ENCODE measurements around the gene UXS1.
A peak's percentile ranks its signal among the peaks of the same experiment; 100 is the strongest.
"Not testable (repeated sequence)": the region's sequence is repeated elsewhere in the genome, so short reads cannot be mapped to it uniquely, and the experiment has no call there.

Gene UXS1

GRCh38 chr2:106139238-106139935 lies 54.7 kb downstream of the UXS1 start:
- Histone ChIP-seq H3K27me3 (ENCODE audit: insufficient read depth, low read length, poor library complexity) (no peaks in the 10 kb centered on the region), H2AFZ (ENCODE audit: low read depth, low read length) (no peak overlapping the region), H3K27ac (ENCODE audit: low read length) (peak overlapping the region; percentile 33), H3K4me1 (ENCODE audit: insufficient read depth, low read length) (peaks cover 13% of the 10 kb centered on the region), H3K4me3 (ENCODE audit: low read depth in 1 of 2, low read length in 2 of 2) (no peak overlapping the region), H3K36me3 (ENCODE audit: insufficient read depth, low read length) (peaks cover 65% of the 10 kb centered on the region), H3K4me2 (ENCODE audit: insufficient read depth, low read length) (no peak overlapping the region), H4K20me1 (ENCODE audit: insufficient read depth, low read length) (peaks cover 16% of the 10 kb centered on the region; the same call in 1 of the 2 replicates), H3K79me2 (ENCODE audit: insufficient read depth, low read length) (peaks cover 67% of the 10 kb centered on the region), H3K9ac (ENCODE audit: low read depth, low read length) (no peak overlapping the region), H3K9me3 (ENCODE audit: insufficient read depth, low read length, severe bottlenecking) (peaks cover 4% of the 10 kb centered on the region)
- no peak for TF ChIP-seq EZH2 (IDR thresholded peaks at IDR 0.05; ENCODE audit: borderline replicate concordance, low read depth, low read length, severe bottlenecking)
- TF ChIP-seq CTCF (IDR thresholded peaks at IDR 0.05; ENCODE audit: borderline replicate concordance, extremely low read depth, low read length, poor library complexity, severe bottlenecking), result no peak
- no peak for DNase-seq
- ATAC-seq (ENCODE audit: insufficient read depth, low read depth), result peak; percentile 61

GRCh38 chr2:106138543-106139237 lies 55.4 kb downstream of the UXS1 start:
- Histone ChIP-seq H3K9ac (ENCODE audit: low read depth, low read length) (no peak overlapping the region), H3K4me3 (ENCODE audit: low read depth in 1 of 2, low read length in 2 of 2) (no peak overlapping the region), H4K20me1 (ENCODE audit: insufficient read depth, low read length) (peaks cover 16% of the 10 kb centered on the region; the same call in 1 of the 2 replicates), H2AFZ (ENCODE audit: low read depth, low read length) (no peak overlapping the region), H3K27me3 (ENCODE audit: insufficient read depth, low read length, poor library complexity) (no peaks in the 10 kb centered on the region), H3K9me3 (ENCODE audit: insufficient read depth, low read length, severe bottlenecking) (peaks cover 4% of the 10 kb centered on the region), H3K4me2 (ENCODE audit: insufficient read depth, low read length) (no peak overlapping the region), H3K4me1 (ENCODE audit: insufficient read depth, low read length) (peaks cover 13% of the 10 kb centered on the region), H3K79me2 (ENCODE audit: insufficient read depth, low read length) (peaks cover 61% of the 10 kb centered on the region), H3K36me3 (ENCODE audit: insufficient read depth, low read length) (peaks cover 59% of the 10 kb centered on the region), H3K27ac (ENCODE audit: low read length) (peak overlapping the region; percentile 33; the same call in 1 of the 2 replicates)
- DNase-seq (no peak), ATAC-seq (ENCODE audit: insufficient read depth, low read depth) (peak; percentile 24; the same call in 1 of the 3 replicates)
- TF ChIP-seq CTCF (IDR thresholded peaks at IDR 0.05; ENCODE audit: borderline replicate concordance, extremely low read depth, low read length, poor library complexity, severe bottlenecking) (no peak), EZH2 (IDR thresholded peaks at IDR 0.05; ENCODE audit: borderline replicate concordance, low read depth, low read length, severe bottlenecking) (no peak)

- Histone ChIP-seq H3K4me3 (ENCODE audit: low read depth in 1 of 2, low read length in 2 of 2) (no peak overlapping the region), H3K27ac (ENCODE audit: low read length) (0 out of 2 replicates have a peak overlapping the region, but pooled peaks have one; percentile 28), H3K9me3 (ENCODE audit: insufficient read depth, low read length, severe bottlenecking) (peaks cover 4% of the 10 kb centered on the region), H2AFZ (ENCODE audit: low read depth, low read length) (no peak overlapping the region), H3K36me3 (ENCODE audit: insufficient read depth, low read length) (peaks cover 54% of the 10 kb centered on the region), H4K20me1 (ENCODE audit: insufficient read depth, low read length) (peaks cover 16% of the 10 kb centered on the region; the same call in 1 of the 2 replicates), H3K9ac (ENCODE audit: low read depth, low read length) (no peak overlapping the region), H3K27me3 (ENCODE audit: insufficient read depth, low read length, poor library complexity) (no peaks in the 10 kb centered on the region), H3K79me2 (ENCODE audit: insufficient read depth, low read length) (peaks cover 56% of the 10 kb centered on the region), H3K4me2 (ENCODE audit: insufficient read depth, low read length) (no peak overlapping the region), H3K4me1 (ENCODE audit: insufficient read depth, low read length) (peaks cover 13% of the 10 kb centered on the region)
- TF ChIP-seq CTCF (IDR thresholded peaks at IDR 0.05; ENCODE audit: borderline replicate concordance, extremely low read depth, low read length, poor library complexity, severe bottlenecking) (no peak), EZH2 (IDR thresholded peaks at IDR 0.05; ENCODE audit: borderline replicate concordance, low read depth, low read length, severe bottlenecking) (no peak)
- DNase-seq, result no peak
- ATAC-seq (ENCODE audit: insufficient read depth, low read depth), result peak; percentile 71
Measured at GRCh38 chr2:106137731-106138521, 56.2 kb downstream of the UXS1 start.

- H3K27ac ChIP-seq (ENCODE audit: low read length); H3K4me2 ChIP-seq (ENCODE audit: insufficient read depth, low read length); ATAC-seq (ENCODE audit: insufficient read depth, low read depth); H3K4me3 ChIP-seq (ENCODE audit: low read depth in 1 of 2, low read length in 2 of 2); H3K9me3 ChIP-seq (ENCODE audit: insufficient read depth, low read length, severe bottlenecking); H2AFZ ChIP-seq (ENCODE audit: low read depth, low read length); H3K4me1 ChIP-seq (ENCODE audit: insufficient read depth, low read length); DNase-seq; H3K27me3 ChIP-seq (ENCODE audit: insufficient read depth, low read length, poor library complexity): not testable (repeated sequence)
- H3K9ac ChIP-seq (ENCODE audit: low read depth, low read length), result 0 out of 2 replicates have a peak overlapping the region, but pooled peaks have one; percentile 18
- peaks cover 41% of the 10 kb centered on the region for H3K36me3 ChIP-seq (ENCODE audit: insufficient read depth, low read length)
- peaks cover 41% of the 10 kb centered on the region for H3K79me2 ChIP-seq (ENCODE audit: insufficient read depth, low read length)
- peaks cover 19% of the 10 kb centered on the region; the same call in 1 of the 2 replicates for H4K20me1 ChIP-seq (ENCODE audit: insufficient read depth, low read length)
Measured at GRCh38 chr2:106131192-106131591, 62.9 kb downstream of the UXS1 start.

Data from DND-41 (cell line).